ENCODE data around the gene AMBN.
"Not testable (repeated sequence)": the region's sequence is repeated elsewhere in the genome, so short reads cannot be mapped to it uniquely, and the experiment has no call there.

AMBN gene

DNA sequence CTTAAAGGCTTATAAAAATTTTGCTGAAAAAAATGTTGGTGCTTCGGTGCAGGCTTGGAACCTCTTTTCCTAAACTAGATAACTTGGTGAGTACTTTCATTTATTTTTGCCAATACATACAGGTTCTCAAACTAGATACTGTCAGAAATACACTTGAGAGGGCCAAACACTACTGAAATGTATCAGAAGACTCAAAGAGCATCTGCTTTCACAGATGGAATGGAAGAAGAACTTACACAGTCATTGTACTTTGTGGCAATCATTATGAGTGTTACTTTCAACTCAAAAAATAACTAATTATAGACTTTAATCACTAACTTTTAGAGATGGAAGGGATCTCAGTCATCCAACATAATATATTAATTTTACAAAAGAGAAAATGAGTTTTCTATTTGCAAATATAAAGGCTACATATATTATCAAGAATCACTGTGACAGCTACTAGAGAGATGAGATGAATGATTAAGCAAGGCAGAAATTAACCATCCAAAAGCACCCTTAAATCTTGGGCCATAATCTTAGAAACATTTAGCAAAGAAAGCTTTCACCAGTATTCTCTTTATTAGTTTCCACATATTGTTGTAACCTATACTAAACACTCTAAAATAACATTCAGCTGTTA lies 37.5 kb downstream of the AMBN start:
- Mint-ChIP-seq H3K27ac (peak overlapping the region; percentile 47), H3K36me3 (peaks cover 7% of the 10 kb centered on the region), H3K4me3 (no peak overlapping the region), H3K27me3 (no peaks in the 10 kb centered on the region), H3K4me1 (peaks cover 9% of the 10 kb centered on the region), H3K9me3 (no peaks in the 10 kb centered on the region)
- ATAC-seq = no peak

DNA sequence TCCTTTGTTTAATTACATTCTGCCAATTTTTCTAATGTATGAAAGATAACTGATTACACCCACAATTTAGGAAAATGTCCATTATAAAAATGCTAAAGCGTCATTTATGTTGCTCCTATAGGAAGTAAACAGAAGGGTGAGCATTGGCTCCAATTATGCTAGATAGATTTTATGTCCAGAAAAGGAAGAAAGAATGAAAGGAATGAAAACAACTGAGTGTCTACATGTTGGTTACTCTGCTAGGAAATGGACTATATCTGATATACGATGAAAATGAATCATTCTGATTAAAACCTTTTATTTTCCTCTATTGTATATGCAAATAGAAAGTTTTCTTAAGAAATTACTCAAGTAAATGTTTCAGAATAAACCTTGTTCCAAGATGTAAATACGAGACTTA lies 38.1 kb downstream of the AMBN start:
- H3K4me1 Mint-ChIP-seq = peaks cover 9% of the 10 kb centered on the region
- no peak overlapping the region for H3K4me3 Mint-ChIP-seq
- no peak overlapping the region for H3K27ac Mint-ChIP-seq
- no peaks in the 10 kb centered on the region for H3K27me3 Mint-ChIP-seq
- ATAC-seq = no peak
- H3K36me3 Mint-ChIP-seq = peaks cover 7% of the 10 kb centered on the region
- no peaks in the 10 kb centered on the region for H3K9me3 Mint-ChIP-seq

DNA sequence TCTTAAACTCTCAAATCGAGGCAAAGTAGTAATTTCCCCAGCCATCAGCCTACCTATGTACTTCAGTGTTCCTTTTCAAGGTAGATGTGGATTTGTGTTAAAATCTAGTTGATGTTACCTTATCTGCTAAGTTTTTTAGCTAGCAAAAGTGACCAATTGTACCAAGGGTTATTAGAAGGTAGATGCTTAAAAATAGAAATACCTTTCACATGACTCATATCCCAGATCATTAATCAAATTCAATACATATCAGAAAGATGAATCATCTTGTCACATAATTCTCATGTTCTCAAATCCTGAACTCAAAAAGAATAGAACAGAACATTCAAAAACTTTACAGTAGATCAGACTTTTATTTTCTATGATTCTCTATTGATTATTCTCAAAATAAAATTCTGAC lies 40.0 kb downstream of the AMBN start:
- H3K27me3 Mint-ChIP-seq = no peaks in the 10 kb centered on the region
- peaks cover 9% of the 10 kb centered on the region for H3K4me1 Mint-ChIP-seq
- H3K27ac Mint-ChIP-seq = no peak overlapping the region
- H3K9me3 Mint-ChIP-seq = no peaks in the 10 kb centered on the region
- no peak for ATAC-seq
- no peak overlapping the region for H3K4me3 Mint-ChIP-seq
- H3K36me3 Mint-ChIP-seq = peaks cover 7% of the 10 kb centered on the region

DNA sequence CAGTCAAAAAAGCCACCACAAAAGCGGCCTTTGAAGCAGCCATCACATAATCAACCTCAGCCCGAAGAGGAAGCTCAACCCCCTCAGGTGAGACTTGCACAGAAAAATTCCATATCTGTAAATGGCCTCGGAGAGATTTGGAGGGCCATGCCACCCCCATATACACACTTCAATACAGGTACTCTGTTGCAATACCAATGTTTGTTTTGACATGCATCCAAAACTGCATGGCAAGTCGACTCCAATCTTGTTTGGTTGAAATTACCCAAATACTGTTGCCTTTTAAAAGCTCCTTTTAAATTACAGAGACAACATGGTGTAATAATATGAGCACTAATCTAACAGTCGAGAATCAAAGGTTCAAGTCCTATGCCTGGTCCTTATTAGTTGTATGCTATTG lies 42.4 kb downstream of the AMBN start:
- ATAC-seq = no peak
- Mint-ChIP-seq H3K27ac (no peak overlapping the region), H3K9me3 (no peaks in the 10 kb centered on the region)

DNA sequence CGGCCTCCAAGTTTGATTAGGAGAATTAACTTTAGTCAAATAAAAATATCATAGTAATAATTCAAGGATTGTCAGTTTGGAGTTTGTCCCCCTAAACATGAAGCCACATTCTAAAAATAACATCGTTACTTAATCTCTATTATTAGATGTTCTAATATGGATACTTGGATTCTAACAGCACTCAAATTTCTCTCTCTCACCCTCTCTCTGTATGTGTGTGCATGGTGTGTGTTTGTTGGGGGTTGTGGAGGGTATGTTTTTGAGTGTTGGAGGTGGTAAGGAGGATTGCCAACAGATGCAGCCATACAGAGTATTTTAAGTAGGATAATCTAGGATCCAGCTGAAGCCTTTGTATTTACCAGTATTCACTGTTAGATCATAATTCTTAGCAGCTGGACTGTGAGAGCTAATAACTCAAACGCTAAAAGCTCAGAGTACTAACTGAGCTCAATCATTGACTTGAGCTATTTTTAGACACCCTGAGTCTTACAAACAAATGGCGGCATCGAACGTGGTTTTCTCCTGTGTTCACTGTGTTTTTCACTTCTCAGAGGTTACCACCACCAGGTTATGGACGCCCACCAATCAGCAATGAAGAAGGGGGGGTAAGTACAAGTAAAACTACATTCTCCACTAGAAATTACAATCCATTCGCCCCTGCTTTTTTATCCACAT lies 45.3 kb downstream of the AMBN start:
- Mint-ChIP-seq H3K27ac (peak overlapping the region; percentile 57), H3K4me3 (no peak overlapping the region)
- ATAC-seq = no peak

More for the DNA sequence above, 42.4 kb downstream of the AMBN start:
- Mint-ChIP-seq H3K27me3 (no peaks in the 10 kb centered on the region), H3K4me3 (no peak overlapping the region), H3K4me1 (peaks cover 9% of the 10 kb centered on the region), H3K36me3 (peaks cover 7% of the 10 kb centered on the region)

DNA sequence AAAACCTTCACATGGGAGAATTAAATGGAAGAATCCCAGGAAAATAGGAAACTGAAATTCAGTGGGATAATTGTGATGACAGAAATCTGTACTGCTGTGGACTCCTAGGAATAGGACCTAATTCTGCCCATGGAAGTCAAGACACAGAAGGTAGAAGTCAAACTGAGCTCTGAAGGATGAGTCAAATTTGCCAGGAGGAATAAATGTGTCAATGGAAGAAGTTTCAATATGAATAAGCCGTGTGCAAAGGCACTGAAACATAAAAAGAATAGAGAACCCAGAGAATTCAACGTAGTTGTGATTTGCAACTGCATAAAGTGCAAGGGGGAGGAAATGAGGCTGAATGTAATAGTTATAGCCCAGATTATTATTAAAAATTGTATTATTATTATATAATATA lies 48.1 kb downstream of the AMBN start:
- no peak for ATAC-seq
- Mint-ChIP-seq H3K4me1 (peaks cover 16% of the 10 kb centered on the region), H3K4me3 (no peak overlapping the region), H3K27me3 (no peaks in the 10 kb centered on the region), H3K36me3 (peaks cover 11% of the 10 kb centered on the region), H3K9me3 (no peaks in the 10 kb centered on the region), H3K27ac (no peak overlapping the region)

More for the DNA sequence above, 45.3 kb downstream of the AMBN start:
- Mint-ChIP-seq H3K27me3 (no peaks in the 10 kb centered on the region), H3K36me3 (peaks cover 15% of the 10 kb centered on the region), H3K9me3 (no peaks in the 10 kb centered on the region), H3K4me1 (peaks cover 25% of the 10 kb centered on the region)

DNA sequence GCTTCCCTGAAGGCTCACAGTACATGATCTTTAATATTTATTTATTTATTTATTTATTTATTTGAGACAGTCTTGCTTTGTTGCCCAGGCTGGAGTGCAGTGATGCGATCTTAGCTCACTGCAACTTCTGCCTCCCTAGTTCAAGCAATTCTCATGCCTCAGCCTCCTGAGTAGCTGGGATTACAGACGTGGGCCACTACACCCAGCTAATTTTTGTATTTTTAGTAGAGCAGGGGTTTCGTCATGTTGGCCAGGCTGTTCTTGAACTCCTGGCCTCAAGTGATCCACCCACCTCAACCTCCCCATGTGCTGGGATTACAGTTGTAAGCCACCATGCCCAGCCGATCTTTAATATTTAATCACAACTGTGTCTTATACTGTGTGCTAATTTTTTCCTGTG lies 58.7 kb downstream of the AMBN start:
- not testable (repeated sequence) for ATAC-seq, H3K27me3 Mint-ChIP-seq, H3K4me3 Mint-ChIP-seq, H3K9me3 Mint-ChIP-seq
- peaks cover 14% of the 10 kb centered on the region for H3K4me1 Mint-ChIP-seq
- H3K36me3 Mint-ChIP-seq = peaks cover 12% of the 10 kb centered on the region
- H3K27ac Mint-ChIP-seq = peak overlapping the region; percentile 10

DNA sequence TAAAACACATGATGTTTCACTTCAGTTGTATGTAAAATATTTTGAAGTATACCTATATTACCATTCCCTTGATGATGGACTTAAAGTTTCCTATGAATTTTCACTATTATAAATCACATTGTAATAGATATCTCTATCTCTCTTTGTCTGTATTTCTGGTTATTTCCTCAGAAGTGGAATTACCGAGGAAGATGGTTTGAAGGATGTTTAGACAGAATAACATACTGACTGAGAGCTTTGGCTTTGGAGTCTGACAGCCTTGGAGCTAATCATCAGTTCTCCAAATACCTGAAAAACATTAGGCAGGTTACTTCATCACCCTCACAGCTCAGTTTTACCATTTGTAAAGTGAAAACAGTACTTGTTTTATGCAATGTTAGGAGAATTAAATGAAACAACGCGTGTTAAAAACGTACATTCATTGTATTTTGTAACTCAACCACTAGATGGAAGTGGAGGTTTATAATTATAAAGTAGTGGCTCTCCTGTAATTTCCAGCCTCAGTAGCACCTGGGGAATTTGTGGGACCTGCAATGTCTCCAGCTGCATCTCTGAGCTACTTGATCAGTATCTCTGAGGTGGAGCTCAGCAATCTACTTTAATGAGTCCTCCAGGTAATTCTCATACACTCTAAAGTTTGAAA lies 59.9 kb downstream of the AMBN start:
- H3K36me3 Mint-ChIP-seq = peaks cover 12% of the 10 kb centered on the region
- no peak overlapping the region for H3K4me3 Mint-ChIP-seq
- peaks cover 14% of the 10 kb centered on the region for H3K4me1 Mint-ChIP-seq
- H3K27ac Mint-ChIP-seq = no peak overlapping the region
- H3K27me3 Mint-ChIP-seq = no peaks in the 10 kb centered on the region
- no peaks in the 10 kb centered on the region for H3K9me3 Mint-ChIP-seq
- no peak for ATAC-seq

DNA sequence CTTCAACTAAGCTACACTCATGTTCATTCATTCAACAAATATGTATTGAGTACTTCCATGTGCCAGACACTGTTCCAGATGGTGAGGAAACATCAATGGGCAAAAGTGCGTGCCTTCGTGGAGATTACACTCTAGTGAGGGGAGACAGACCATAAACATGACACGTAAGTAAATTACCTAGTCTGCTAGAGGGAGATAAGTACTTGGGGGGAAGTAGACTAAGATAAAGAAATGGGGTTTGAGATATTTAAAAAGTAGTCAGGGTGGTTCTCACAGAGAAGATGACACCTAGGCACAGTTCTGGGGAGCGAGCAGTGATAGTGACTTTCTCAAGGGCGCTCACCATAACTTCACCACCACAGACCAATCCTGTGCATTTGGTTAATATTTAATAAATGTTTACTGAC lies 62.6 kb downstream of the AMBN start:
- H3K36me3 Mint-ChIP-seq = peaks cover 31% of the 10 kb centered on the region

More for the DNA sequence above, 62.6 kb downstream of the AMBN start:
- Mint-ChIP-seq H3K4me1 (peaks cover 24% of the 10 kb centered on the region), H3K4me3 (no peak overlapping the region), H3K27me3 (no peaks in the 10 kb centered on the region), H3K9me3 (no peaks in the 10 kb centered on the region), H3K27ac (no peak overlapping the region)
- ATAC-seq = no peak
